HG03342 (cell line): ENCODE results near the gene MBD3L4.
"Not testable (repeated sequence)": the region's sequence is repeated elsewhere in the genome, so short reads cannot be mapped to it uniquely, and the experiment has no call there.

ENCODE experiments used
- ATAC-seq: cut with Tn5 transposase; IDR thresholded peaks from one replicate; pipeline ENCODE4 v1.9.1; 2021; ENCODE audit warnings: mild to moderate bottlenecking, moderate library complexity; ENCODE audit not compliant: unreplicated experiment

The MBD3L4 gene

GRCh38 chr19:7040079-7040478, at the start of gene MBD3L4:
Gene MBD3L4, minus strand, starts transcription at chr19:7040179. Its CDS starts 35 bp downstream, at chr19:7040144.
- not testable (repeated sequence) for ATAC-seq

GRCh38 chr19:7088999-7089398, 49.0 kb upstream of the MBD3L4 start:
- ATAC-seq, result no peak

- ATAC-seq, result no peak
Observed at GRCh38 chr19:7083076-7083956, 43.3 kb upstream of the MBD3L4 start.

GRCh38 chr19:7078008-7078407, 38.0 kb upstream of the MBD3L4 start:
- no peak for ATAC-seq

- ATAC-seq, result no peak
Observed at GRCh38 chr19:7076151-7076550, 36.2 kb upstream of the MBD3L4 start.

- no peak for ATAC-seq
Observed at GRCh38 chr19:7074705-7075282, 34.8 kb upstream of the MBD3L4 start.

GRCh38 chr19:7072541-7072940, 32.6 kb upstream of the MBD3L4 start:
- no peak for ATAC-seq

GRCh38 chr19:7069904-7070226, 29.9 kb upstream of the MBD3L4 start:
- no peak for ATAC-seq

- peak; percentile 91 for ATAC-seq
Observed at GRCh38 chr19:7069042-7069903, 29.3 kb upstream of the MBD3L4 start, which contains the start of gene ZNF557. Gene ZNF557, plus strand, starts transcription at chr19:7069703. Its CDS starts 5,372 bp downstream, at chr19:7075075.

- no peak for ATAC-seq
Observed at GRCh38 chr19:7068599-7068998, 28.6 kb upstream of the MBD3L4 start.

GRCh38 chr19:7067716-7068115, 27.7 kb upstream of the MBD3L4 start:
- ATAC-seq, result no peak

- not testable (repeated sequence) for ATAC-seq
Observed at GRCh38 chr19:7067122-7067521, 27.1 kb upstream of the MBD3L4 start.

- ATAC-seq, result no peak
Observed at GRCh38 chr19:7063764-7064418, 23.9 kb upstream of the MBD3L4 start.

GRCh38 chr19:7063339-7063738, 23.4 kb upstream of the MBD3L4 start:
- ATAC-seq, result no peak

- ATAC-seq, result not testable (repeated sequence)
Observed at GRCh38 chr19:7059977-7060376, 20.0 kb upstream of the MBD3L4 start.

GRCh38 chr19:7058576-7058975, 18.6 kb upstream of the MBD3L4 start, which contains the start of gene MBD3L3:
Gene MBD3L3, minus strand, starts transcription at chr19:7058676. Its CDS starts 71 bp downstream, at chr19:7058605.
- ATAC-seq, result not testable (repeated sequence)

GRCh38 chr19:7056371-7056770, 16.4 kb upstream of the MBD3L4 start:
- ATAC-seq, result not testable (repeated sequence)

GRCh38 chr19:7055679-7056078, 15.7 kb upstream of the MBD3L4 start:
- ATAC-seq, result not testable (repeated sequence)

- not testable (repeated sequence) for ATAC-seq
Observed at GRCh38 chr19:7054635-7055368, 14.8 kb upstream of the MBD3L4 start.

GRCh38 chr19:7052896-7053295, 12.9 kb upstream of the MBD3L4 start:
- not testable (repeated sequence) for ATAC-seq
